Activated CD4-positive, alpha-beta T cell treated with anti-CD3 and anti-CD28 coated beads, Interleukin-2, amount 10 ng/mL, durations not matched to agents 7 days and 5 days (primary cell): Measurements from ENCODE around the gene OPRM1. TPM values are rescaled to one million over a fixed set of nuclear protein-coding genes. Genes with fewer than 3 reads are reported as not detected.

Experiments used
- CTCF ChIA-PET: fragments of 350-600 bp; sonication (Branson Sonifier 250); formaldehyde crosslinking; loops from one replicate; lab custom pipeline; 2021; ENCODE audit warnings: antibody characterized with exemption; lab: Charles Lee
- POLR2A ChIA-PET: fragments of 350-600 bp; sonication (Branson Sonifier 250); formaldehyde crosslinking; loops from one replicate; lab custom pipeline; 2021; ENCODE audit warnings: antibody characterized with exemption; lab: Charles Lee
- DNase-seq: peaks from one replicate; pipeline ENCODE4 v3.0.0-alpha.2; 2020
- H3K27ac Mint-ChIP-seq: one replicate; pipeline ENCODE4 v1.8.0; 2021; ENCODE audit warnings: mild to moderate bottlenecking, moderate library complexity, mixed read lengths
- H3K27me3 Mint-ChIP-seq: one replicate; pipeline ENCODE4 v1.8.0; 2021; ENCODE audit warnings: mixed read lengths
- H3K36me3 Mint-ChIP-seq: one replicate; pipeline ENCODE4 v1.8.0; 2021; ENCODE audit warnings: low read depth, mixed read lengths
- H3K4me1 Mint-ChIP-seq: one replicate; pipeline ENCODE4 v1.8.0; 2021; ENCODE audit warnings: mixed read lengths
- H3K4me3 Mint-ChIP-seq: one replicate; pipeline ENCODE4 v1.8.0; 2021; ENCODE audit warnings: mild to moderate bottlenecking, moderate library complexity, mixed read lengths
- H3K9me3 Mint-ChIP-seq: one replicate; pipeline ENCODE4 v1.8.0; 2021; ENCODE audit warnings: mixed read lengths
- total RNA-seq, 2 experiments: library from RNA; stranded (reverse); gene quantifications; one replicate each; pipeline ENCODE4 v1.2.3, GENCODE V29; 2021

The OPRM1 gene
- total RNA-seq, 2 experiments from 2014 or later = not detected

DNA sequence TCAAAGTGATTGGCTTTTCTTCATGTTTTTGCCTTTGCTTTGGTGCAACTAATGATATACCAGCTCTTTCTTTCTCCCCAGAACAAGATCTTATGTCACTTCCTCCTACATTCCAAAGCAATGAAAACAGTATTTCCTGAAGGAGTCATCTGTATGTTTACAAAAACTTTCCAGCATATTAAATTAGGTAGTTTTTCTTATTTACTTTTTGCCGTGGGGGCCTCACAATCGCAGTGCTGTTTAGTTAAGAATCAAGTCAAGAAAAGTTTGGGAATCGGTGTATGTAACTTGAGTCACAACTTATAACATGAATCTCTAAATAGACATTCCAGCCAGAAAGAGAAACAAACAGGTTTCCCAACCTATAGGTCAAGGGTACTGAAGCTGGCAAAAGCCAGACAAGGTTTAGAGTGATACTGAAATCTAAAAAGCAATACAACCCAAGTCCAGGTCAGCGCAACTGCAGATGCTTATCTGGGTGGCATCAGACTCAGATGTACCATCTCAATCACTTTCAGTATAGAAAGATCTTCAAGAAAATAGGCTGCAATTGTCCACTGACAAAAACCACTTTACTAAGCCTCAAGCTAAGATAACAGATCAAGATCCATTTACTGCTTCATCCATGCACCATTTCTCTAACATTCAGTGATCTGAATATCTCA is 253.9 kb downstream of the OPRM1 start:
- H3K4me3 Mint-ChIP-seq = no peak overlapping the region
- ChIA-PET CTCF (interaction anchor here (1.2 kb wide), 1 partner anchor 16 kb away, joined by 3 read pairs; no protein-coding TSS in a partner anchor), POLR2A (no interaction called here)
- H3K9me3 Mint-ChIP-seq = no peaks in the 10 kb centered on the region
- H3K27ac Mint-ChIP-seq = no peak overlapping the region
- peaks cover 8% of the 10 kb centered on the region for H3K27me3 Mint-ChIP-seq
- no peaks in the 10 kb centered on the region for H3K36me3 Mint-ChIP-seq
- H3K4me1 Mint-ChIP-seq = no peaks in the 10 kb centered on the region
- DNase-seq = no peak

DNA sequence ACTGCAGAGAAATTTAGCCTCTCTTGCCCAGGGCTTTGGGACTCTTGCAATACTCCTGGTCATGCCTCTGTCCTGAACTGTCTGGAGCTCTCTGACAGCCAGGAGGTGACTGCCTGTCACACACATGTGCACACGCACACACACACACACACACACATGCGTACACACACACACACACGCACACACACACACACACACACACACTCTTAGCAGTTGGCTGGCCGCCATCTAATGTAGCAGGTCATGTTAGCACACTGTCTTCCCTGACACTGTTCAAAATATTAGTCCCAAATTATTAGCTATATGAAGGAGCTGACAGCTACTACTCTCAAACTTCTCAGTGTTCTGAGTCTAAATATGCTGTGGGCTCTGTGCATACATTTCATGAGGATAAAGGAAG is 256.7 kb downstream of the OPRM1 start:
- Mint-ChIP-seq H3K36me3 (no peaks in the 10 kb centered on the region), H3K4me1 (peaks cover 2% of the 10 kb centered on the region), H3K9me3 (no peaks in the 10 kb centered on the region), H3K27ac (no peak overlapping the region), H3K27me3 (peaks cover 11% of the 10 kb centered on the region), H3K4me3 (no peak overlapping the region)
- ChIA-PET CTCF (no interaction called here), POLR2A (no interaction called here)
- no peak for DNase-seq
